Activated CD8-positive, alpha-beta memory T cell treated with anti-CD3 and anti-CD28 coated beads for 48 hours (primary cell): ENCODE results near the gene NPFFR1.
"Not testable (repeated sequence)": the region's sequence is repeated elsewhere in the genome, so short reads cannot be mapped to it uniquely, and the experiment has no call there.

Source experiments
- DNase-seq, 3 experiments: peaks; one replicate each; pipeline ENCODE4 v3.0.0-alpha.2; 2020; ENCODE audit warnings: low read depth in 2 of 3, low spot score in 2 of 3

NPFFR1 gene

DNA sequence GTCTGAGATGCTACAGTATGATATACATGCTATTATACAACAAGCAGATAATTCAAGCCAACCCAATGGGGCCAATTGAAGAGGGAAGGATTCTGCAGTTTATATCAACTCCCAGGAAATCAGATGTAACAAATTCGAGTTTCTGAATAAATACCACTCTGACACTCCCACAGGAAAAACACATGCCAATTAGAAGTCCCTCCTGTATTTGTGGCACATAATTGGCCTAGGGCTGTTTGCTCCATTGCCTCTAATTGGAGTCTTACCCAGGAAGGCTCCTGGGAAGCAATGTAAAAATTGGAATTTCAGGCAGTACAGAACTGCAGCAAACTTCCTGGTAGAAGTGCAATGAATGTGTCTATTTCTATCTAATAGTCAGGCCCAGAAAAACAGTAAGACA lies 55.3 kb downstream of the NPFFR1 start:
- DNase-seq = no peak

DNA sequence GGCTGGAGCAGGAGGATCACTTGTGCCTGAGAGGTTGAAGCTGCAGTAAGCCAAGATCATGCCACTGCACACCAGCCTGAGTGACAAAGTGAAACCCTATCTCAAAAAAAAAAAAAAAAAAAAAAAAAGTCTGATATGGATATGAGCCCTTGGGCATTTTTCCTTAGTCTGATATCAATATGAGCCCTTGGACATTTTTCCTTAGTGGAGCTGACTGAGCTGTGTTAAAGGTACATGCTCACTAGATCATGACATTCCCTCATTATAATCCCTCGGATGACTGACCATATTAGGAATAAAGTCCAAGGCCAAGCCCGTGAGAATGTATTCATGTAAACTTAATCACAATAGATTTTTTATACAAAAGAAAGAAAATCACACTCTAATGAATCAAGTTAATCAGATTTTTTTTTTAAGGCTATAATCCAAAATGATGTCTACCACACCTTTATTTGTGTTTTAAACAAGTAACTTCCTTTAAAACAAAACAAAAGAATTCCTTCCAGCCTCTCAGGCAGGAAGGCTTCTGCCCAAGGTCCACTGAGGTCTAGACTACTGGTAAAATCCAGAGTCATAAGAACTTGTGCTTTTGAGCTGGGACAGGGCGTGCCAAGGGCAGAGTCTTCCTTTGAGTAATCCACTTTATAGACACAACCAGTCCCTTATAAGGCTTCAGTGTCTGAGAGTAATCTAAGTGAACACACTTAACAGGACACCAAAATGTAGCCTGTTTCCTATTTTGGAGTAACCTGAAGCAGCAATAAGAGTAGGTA lies 56.1 kb downstream of the NPFFR1 start:
- DNase-seq = no peak

- no peak for DNase-seq
These were observed 60.1 kb downstream of the NPFFR1 start for GRCh38 chr10:70223728-70224127.

- DNase-seq = not testable (repeated sequence)
These were observed 60.9 kb downstream of the NPFFR1 start for GRCh38 chr10:70222811-70223447.

DNA sequence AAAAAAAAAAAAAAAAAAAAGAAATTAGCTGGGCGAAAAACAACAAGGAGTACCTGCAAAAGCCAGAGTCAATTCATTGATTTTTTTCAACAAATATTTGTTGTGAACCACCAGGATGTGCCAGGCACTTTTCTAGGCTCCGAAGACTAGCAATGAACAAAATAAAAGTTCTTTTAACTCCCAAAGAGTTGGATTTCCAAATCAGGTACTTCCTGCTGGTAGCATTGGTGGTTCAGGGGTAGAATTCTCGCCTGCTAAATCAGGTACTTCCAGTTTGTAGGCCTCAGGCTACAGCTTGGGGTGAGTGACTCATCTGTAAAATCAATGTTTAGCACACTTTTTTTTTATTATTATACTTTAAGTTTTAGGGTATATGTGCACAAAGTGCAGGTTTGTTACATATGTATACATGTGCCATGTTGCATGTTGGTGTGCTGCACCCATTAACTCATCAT lies 61.4 kb downstream of the NPFFR1 start:
- DNase-seq = no peak

GRCh38 chr10:70221030-70221429 lies 62.8 kb downstream of the NPFFR1 start:
- DNase-seq = no peak

DNA sequence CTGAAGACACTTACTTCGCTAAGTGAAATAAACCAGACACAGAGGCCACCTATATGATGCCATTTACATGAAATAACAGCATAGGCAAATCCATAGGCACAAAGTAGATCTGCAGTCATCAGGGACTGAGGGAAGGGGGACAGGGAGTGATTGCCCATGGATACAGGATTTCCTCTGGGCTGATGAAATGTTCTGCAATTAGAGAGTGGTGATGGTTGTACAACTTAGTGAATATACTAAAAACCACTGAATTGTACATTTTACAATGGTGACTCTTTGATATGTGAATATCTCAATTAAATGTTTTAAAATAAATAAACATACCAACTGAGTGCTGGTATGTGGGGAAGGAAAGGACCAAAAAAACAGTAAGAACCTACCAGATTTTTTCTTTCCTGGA lies 70.9 kb downstream of the NPFFR1 start:
- no peak for DNase-seq

- no peak for DNase-seq
These were observed 71.5 kb downstream of the NPFFR1 start for GRCh38 chr10:70212277-70212676.

- DNase-seq = no peak
These were observed 77.0 kb downstream of the NPFFR1 start for GRCh38 chr10:70206762-70207161.

DNA sequence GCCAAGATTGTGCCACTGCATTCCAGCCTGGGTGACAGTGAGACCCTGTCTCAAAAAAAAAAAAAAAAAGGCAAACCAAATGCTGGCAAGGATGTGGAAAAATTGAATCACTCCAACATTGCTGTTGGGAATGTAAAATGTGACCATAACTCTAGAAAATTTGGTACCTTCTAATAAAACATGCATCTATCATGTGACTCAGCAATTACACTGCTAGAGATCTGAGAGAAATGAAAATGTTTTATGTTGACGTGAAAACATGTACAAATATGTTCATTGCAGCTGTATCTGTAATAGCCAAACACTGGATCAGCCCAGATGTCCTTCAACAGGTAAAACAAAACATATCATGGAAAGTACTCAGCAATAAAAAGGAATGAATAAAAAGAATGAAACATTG lies 82.7 kb downstream of the NPFFR1 start:
- DNase-seq = no peak

GRCh38 chr10:70198696-70199466 lies 84.9 kb downstream of the NPFFR1 start:
- no peak for DNase-seq
